Left lung (tissue), 10 donors: ENCODE data around the gene CNIH3. TPM values are rescaled to one million over a fixed set of nuclear protein-coding genes. Genes with fewer than 3 reads are reported as not detected.
A peak's percentile ranks its signal among the peaks of the same experiment; 100 is the strongest.

ENCODE experiments used
- ATAC-seq: fragments of 200-7000 bp; cut with Tn5 transposase; one replicate; pipeline ENCODE4 v1.9.1; 2020; ENCODE audit warnings: moderate library complexity
- DNase-seq, 4 donors: peaks; one replicate each; pipeline ENCODE4 v3.0.0-alpha.2; 2013 to 2020
- H3K27ac ChIP-seq, 2 donors: fragments of 200-600 bp; sonication (generic) in 1 of 2; one replicate each; pipeline versions ENCODE4 v1.5.0 to v1.8.0; 2020 to 2021
- H3K27me3 ChIP-seq, 2 donors: fragments of 200-600 bp; sonication (generic) in 1 of 2; one replicate each; pipeline versions ENCODE4 v1.5.0 to v1.8.0; 2020 to 2021
- H3K36me3 ChIP-seq, 2 donors: fragments of 200-600 bp; sonication (generic) in 1 of 2; one replicate each; pipeline versions ENCODE4 v1.5.0 to v1.8.0; 2020 to 2021
- H3K4me1 ChIP-seq, 2 donors: fragments of 200-600 bp; one replicate each; pipeline ENCODE4 v1.8.0; 2021
- H3K4me3 ChIP-seq, 2 donors: fragments of 200-600 bp; sonication (generic) in 1 of 2; one replicate each; pipeline versions ENCODE4 v1.5.0 to v1.8.0; 2020 to 2021; ENCODE audit warnings: mild to moderate bottlenecking in 1 of 2
- H3K9me3 ChIP-seq, 2 donors: fragments of 200-600 bp; sonication (generic) in 1 of 2; one replicate each; pipeline versions ENCODE4 v1.5.0 to v1.8.0; 2020 to 2021
- intact Hi-C, 2 donors: fragments of 100-400 bp; cut with DNase I; formaldehyde crosslinking; loops; one replicate each; pipeline versions ENCODE4 v1.11.2 to v1.14.2; 2022
- polyA plus RNA-seq, 6 donors: library from polyadenylated mRNA; unstranded; fragments of 120-200 nt; gene quantifications; one replicate each; pipeline ENCODE4 v1.2.1, GENCODE V29; 2013; ENCODE audit not compliant: insufficient read length in 6 of 6
- total RNA-seq, 2 donors: library from RNA; stranded (reverse); fragmentation: NEBNext Ultra II Directional; extraction: Animal tissue kit (Norgen Biotek cat#: 25700); gene quantifications; one replicate each; pipeline ENCODE4 v1.2.1, GENCODE V29; 2021
- TF ChIP-seq, protein P1 (sequence below), 2 donors: fragments of 200-600 bp; sonication (generic) in 1 of 2; IDR thresholded peaks; one replicate each; pipeline versions ENCODE4 v1.5.0 to v1.8.0; 2021; ENCODE audit warnings: antibody characterized with exemption in 2 of 2
- donor health status: DM: no; HTN: yes; CAD: no.
- donor health status: DM: no; HTN: no; CAD: no.

The CNIH3 gene
- total and polyA plus RNA-seq, 8 donors: 2.5 to 9.4 (median 7.3) TPM

GRCh38 chr1:224687465-224687864 is 71.3 kb downstream of the CNIH3 start:
- DNase-seq (no peak), ATAC-seq (no peak)
- TF ChIP-seq, protein P1, sequence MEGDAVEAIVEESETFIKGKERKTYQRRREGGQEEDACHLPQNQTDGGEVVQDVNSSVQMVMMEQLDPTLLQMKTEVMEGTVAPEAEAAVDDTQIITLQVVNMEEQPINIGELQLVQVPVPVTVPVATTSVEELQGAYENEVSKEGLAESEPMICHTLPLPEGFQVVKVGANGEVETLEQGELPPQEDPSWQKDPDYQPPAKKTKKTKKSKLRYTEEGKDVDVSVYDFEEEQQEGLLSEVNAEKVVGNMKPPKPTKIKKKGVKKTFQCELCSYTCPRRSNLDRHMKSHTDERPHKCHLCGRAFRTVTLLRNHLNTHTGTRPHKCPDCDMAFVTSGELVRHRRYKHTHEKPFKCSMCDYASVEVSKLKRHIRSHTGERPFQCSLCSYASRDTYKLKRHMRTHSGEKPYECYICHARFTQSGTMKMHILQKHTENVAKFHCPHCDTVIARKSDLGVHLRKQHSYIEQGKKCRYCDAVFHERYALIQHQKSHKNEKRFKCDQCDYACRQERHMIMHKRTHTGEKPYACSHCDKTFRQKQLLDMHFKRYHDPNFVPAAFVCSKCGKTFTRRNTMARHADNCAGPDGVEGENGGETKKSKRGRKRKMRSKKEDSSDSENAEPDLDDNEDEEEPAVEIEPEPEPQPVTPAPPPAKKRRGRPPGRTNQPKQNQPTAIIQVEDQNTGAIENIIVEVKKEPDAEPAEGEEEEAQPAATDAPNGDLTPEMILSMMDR (IDR thresholded peaks at IDR 0.05): no peak
- no peak overlapping the region for H3K27ac ChIP-seq
- H3K4me3 ChIP-seq: no peak overlapping the region
- no peaks in the 10 kb centered on the region for H3K36me3 ChIP-seq
- H3K27me3 ChIP-seq: no peaks in the 10 kb centered on the region
- no peaks in the 10 kb centered on the region for H3K9me3 ChIP-seq
- H3K4me1 ChIP-seq: no peaks in the 10 kb centered on the region
- intact Hi-C loops: no loop called here

- Histone ChIP-seq H3K4me1 (no peaks in the 10 kb centered on the region), H3K27ac (no peak overlapping the region), H3K4me3 (no peak overlapping the region), H3K9me3 (no peaks in the 10 kb centered on the region), H3K27me3 (no peaks in the 10 kb centered on the region), H3K36me3 (no peaks in the 10 kb centered on the region)
- peak in 1 of 4 donors; percentile 58 for DNase-seq
- intact Hi-C loops: no loop called here
- TF ChIP-seq, protein P1 (IDR thresholded peaks at IDR 0.05): no peak
- no peak for ATAC-seq
Measured at GRCh38 chr1:224689374-224689773, 73.3 kb downstream of the CNIH3 start.

DNA sequence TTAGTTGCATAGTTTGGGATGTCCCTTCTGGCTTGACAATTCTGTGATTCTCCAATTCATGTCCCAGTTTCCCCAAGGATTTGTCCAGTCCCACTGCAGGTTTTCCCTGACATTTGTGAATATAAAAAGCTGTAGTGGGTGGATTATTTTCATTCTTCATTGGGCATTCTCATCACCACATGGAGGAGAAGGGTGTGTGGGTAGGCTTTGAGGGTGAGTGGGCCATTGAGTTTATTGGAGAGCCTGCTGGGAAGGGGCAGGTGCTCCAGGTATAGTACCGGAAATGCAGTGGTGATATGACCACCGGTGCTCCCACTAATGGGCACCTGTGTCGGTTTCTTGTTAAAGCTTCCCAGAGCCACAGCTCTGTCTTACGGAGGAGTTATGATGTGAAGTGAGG is 74.5 kb downstream of the CNIH3 start:
- H3K27ac ChIP-seq: no peak overlapping the region
- no peak for DNase-seq
- TF ChIP-seq, protein P1 (IDR thresholded peaks at IDR 0.05): no peak
- no peak overlapping the region for H3K4me3 ChIP-seq
- ATAC-seq: no peak
- H3K9me3 ChIP-seq: no peaks in the 10 kb centered on the region
- no peaks in the 10 kb centered on the region for H3K4me1 ChIP-seq
- H3K36me3 ChIP-seq: no peaks in the 10 kb centered on the region
- intact Hi-C loops: no loop called here
- no peaks in the 10 kb centered on the region for H3K27me3 ChIP-seq

DNA sequence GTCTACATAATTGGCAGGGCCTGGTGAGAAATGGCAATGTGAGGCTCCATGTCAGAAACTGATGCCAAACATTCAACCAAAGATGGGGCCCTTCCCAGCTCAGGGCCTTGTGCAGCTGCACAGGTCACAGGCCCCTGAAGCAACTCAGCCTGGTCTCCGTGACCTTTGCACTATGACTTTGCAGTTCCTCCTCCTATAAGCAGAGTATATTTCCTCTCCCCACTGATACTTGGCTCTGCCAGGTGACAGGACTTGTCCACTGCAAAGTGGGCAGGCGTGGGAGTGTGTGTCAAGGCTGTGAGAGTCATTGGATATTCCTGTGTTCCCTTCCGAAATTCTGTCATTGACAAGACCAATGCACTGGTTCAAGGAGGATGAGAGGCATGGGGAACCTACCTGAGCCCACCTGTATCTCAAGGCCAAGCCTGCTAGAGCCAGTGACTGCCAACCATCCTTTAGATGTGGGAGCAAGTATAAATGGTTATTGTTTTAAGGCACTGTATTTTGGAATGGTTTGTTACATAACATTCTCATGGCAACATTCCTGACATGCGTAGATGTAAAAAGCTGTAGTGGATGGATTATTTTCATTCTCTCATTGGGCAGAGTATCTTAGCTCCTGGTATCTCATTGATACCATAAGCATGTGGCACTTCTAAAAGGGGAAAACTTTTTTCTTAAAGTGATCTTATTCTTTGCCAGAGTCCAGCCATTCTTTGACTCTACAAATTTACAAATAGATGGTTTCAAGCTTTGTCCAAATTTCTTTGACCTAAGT is 75.2 kb downstream of the CNIH3 start:
- no peak overlapping the region for H3K4me3 ChIP-seq
- no peak for ATAC-seq
- H3K4me1 ChIP-seq: no peaks in the 10 kb centered on the region
- no peaks in the 10 kb centered on the region for H3K27me3 ChIP-seq
- no peaks in the 10 kb centered on the region for H3K36me3 ChIP-seq
- no peak overlapping the region for H3K27ac ChIP-seq
- no peak for DNase-seq
- TF ChIP-seq, protein P1 (IDR thresholded peaks at IDR 0.05): no peak
- no peaks in the 10 kb centered on the region for H3K9me3 ChIP-seq
- intact Hi-C loops: no loop called here

GRCh38 chr1:224694969-224695368 is 78.9 kb downstream of the CNIH3 start:
- no peak overlapping the region for H3K4me3 ChIP-seq
- H3K9me3 ChIP-seq: no peaks in the 10 kb centered on the region
- no peaks in the 10 kb centered on the region for H3K4me1 ChIP-seq
- TF ChIP-seq, protein P1 (IDR thresholded peaks at IDR 0.05): no peak
- ATAC-seq: no peak
- no peak overlapping the region for H3K27ac ChIP-seq
- intact Hi-C loops: no loop called here
- H3K36me3 ChIP-seq: no peaks in the 10 kb centered on the region
- DNase-seq: no peak
- H3K27me3 ChIP-seq: no peaks in the 10 kb centered on the region
